SK-N-SH (cell line): ENCODE results near the gene CDH4. TPM values are rescaled to one million over a fixed set of nuclear protein-coding genes. Genes with fewer than 3 reads are reported as not detected.

ENCODE experiments used
- CTCF ChIA-PET: fragments of 300-600, 350-600 bp; formaldehyde crosslinking; extraction: SDS; loops from one replicate; lab custom pipeline; 2021; lab: Yijun Ruan, JAX
- POLR2A ChIA-PET: fragments of 350-600 bp; sonication (Branson Sonifier 250); formaldehyde crosslinking; extraction: SDS; loops from one replicate; lab custom pipeline; 2020; ENCODE audit warnings: antibody characterized with exemption, inconsistent platforms; lab: Yijun Ruan, JAX
- DNase-seq: peaks from one replicate; pipeline ENCODE4 v3.0.0; 2012
- H2AFZ ChIP-seq: fragments of 200-600 bp; sonication (generic); 2 replicates; pipeline ENCODE4 v1.8.1; 2016; ENCODE audit warnings: antibody characterized with exemption, mild to moderate bottlenecking, low read depth
- H3F3A ChIP-seq: fragments of 200-600 bp; sonication (generic); replicated peaks from 2 replicates; pipeline ENCODE3; 2016; ENCODE audit warnings: antibody characterized with exemption, mild to moderate bottlenecking; ENCODE audit not compliant: insufficient read depth
- H3K27ac ChIP-seq, 2 experiments: fragments of 200-500 bp in 1 of 2; fragments of 200-600 bp in 1 of 2; sonication (Bioruptor generic) in 1 of 2; sonication (generic), shearing (Covaris generic) in 1 of 2; 2 replicates each; pipeline versions ENCODE4 v1.5.1 to v1.6.1; 2014 to 2016; ENCODE audit warnings: low read depth in 2 of 2, inconsistent platforms in 1 of 2, low read length in 1 of 2, mild to moderate bottlenecking in 1 of 2, mixed read lengths in 1 of 2
- H3K27me3 ChIP-seq: fragments of 200-600 bp; sonication (generic), shearing (Covaris generic); 2 replicates; pipeline ENCODE4 v1.6.1; 2016; ENCODE audit warnings: mixed run types; ENCODE audit not compliant: insufficient read depth
- H3K36me3 ChIP-seq, 2 experiments: fragments of 200-500 bp in 1 of 2; fragments of 200-600 bp in 1 of 2; sonication (Bioruptor generic) in 1 of 2; sonication (generic) in 1 of 2; replicated peaks in 1 of 2; 2 replicates each; pipeline versions ENCODE3 to v1.5.1; 2014 to 2016; ENCODE audit warnings: low read length in 1 of 2, mild to moderate bottlenecking in 1 of 2; ENCODE audit not compliant: insufficient read depth in 2 of 2, control insufficient read depth in 1 of 2
- H3K4me1 ChIP-seq, 2 experiments: fragments of 200-500 bp in 1 of 2; fragments of 200-600 bp in 1 of 2; sonication (Bioruptor generic) in 1 of 2; sonication (generic), shearing (Covaris generic) in 1 of 2; 2 replicates each; pipeline versions ENCODE4 v1.5.1 to v1.6.1; 2014 to 2016; ENCODE audit warnings: low read depth in 1 of 2, low read length in 1 of 2, mixed run types in 1 of 2; ENCODE audit not compliant: insufficient read depth in 2 of 2, control insufficient read depth in 1 of 2
- H3K4me2 ChIP-seq: fragments of 200-600 bp; sonication (generic), shearing (Covaris generic); 2 replicates; pipeline ENCODE4 v1.6.1; 2017; ENCODE audit warnings: mixed run types
- H3K4me3 ChIP-seq, 2 experiments: fragments of 200-500 bp in 1 of 2; fragments of 200-600 bp in 1 of 2; sonication (Bioruptor generic) in 1 of 2; sonication (generic), shearing (Covaris generic) in 1 of 2; 2 replicates each; pipeline versions ENCODE4 v1.5.1 to v1.8.1; 2014 to 2016; ENCODE audit warnings: low read depth in 2 of 2, inconsistent platforms in 1 of 2, low read length in 1 of 2, mild to moderate bottlenecking in 1 of 2, mixed read lengths in 1 of 2, moderate library complexity in 1 of 2
- H3K79me2 ChIP-seq: fragments of 200-600 bp; sonication (generic); 2 replicates; pipeline ENCODE4 v1.8.1; 2017; ENCODE audit warnings: mild to moderate bottlenecking; ENCODE audit not compliant: insufficient read depth
- H3K9ac ChIP-seq: fragments of 200-600 bp; sonication (generic); 2 replicates; pipeline ENCODE4 v1.6.1; 2017; ENCODE audit warnings: mixed run types
- H3K9me2 ChIP-seq: fragments of 200-600 bp; sonication (generic); 2 replicates; pipeline ENCODE4 v1.6.1; 2017; ENCODE audit warnings: mixed run types
- H3K9me3 ChIP-seq: fragments of 200-600 bp; sonication (generic); 2 replicates; pipeline ENCODE4 v1.6.1; 2017; ENCODE audit warnings: mixed run types, mild to moderate bottlenecking, moderate library complexity
- H4K20me1 ChIP-seq: fragments of 200-600 bp; sonication (generic); 2 replicates; pipeline ENCODE4 v1.6.1; 2017; ENCODE audit warnings: mild to moderate bottlenecking, mixed run types; ENCODE audit not compliant: insufficient read depth
- FOXM1 ChIP-seq: IDR thresholded peaks from 2 replicates; pipeline ENCODE4 v1.4.0; 2012; ENCODE audit warnings: low read depth, mild to moderate bottlenecking
- GABPA ChIP-seq: IDR thresholded peaks from 2 replicates; pipeline ENCODE4 v1.4.0; 2012; ENCODE audit warnings: low read depth, mild to moderate bottlenecking
- JUND ChIP-seq: IDR thresholded peaks from 2 replicates; pipeline ENCODE4 v1.4.0; 2012
- MEF2A ChIP-seq: IDR thresholded peaks from 2 replicates; pipeline ENCODE4 v1.4.0; 2012; ENCODE audit warnings: low read depth, borderline replicate concordance
- POLR2AphosphoS5 ChIP-seq: IDR thresholded peaks from 2 replicates; pipeline ENCODE4 v1.6.1; 2012; ENCODE audit warnings: low read depth, low read length
- TAF1 ChIP-seq: IDR thresholded peaks from 2 replicates; pipeline ENCODE4 v1.6.1; 2012; ENCODE audit warnings: low read depth, mild to moderate bottlenecking, low read length, moderate library complexity, borderline replicate concordance
- YY1 ChIP-seq: IDR thresholded peaks from 2 replicates; pipeline ENCODE4 v1.4.0; 2012; ENCODE audit warnings: low read depth, mild to moderate bottlenecking
- WGBS: methylation state at CpG from one replicate; pipeline ENCODE4 v1.1.6; 2017; ENCODE audit warnings: low lambda C conversion rate; 5-methylcytosine and 5-hydroxymethylcytosine counted together
- polyA plus RNA-seq, 3 experiments: library from polyadenylated mRNA; depleted of rRNA; stranded (reverse); fragments of >200 nt; gene quantifications; 2 replicates each; pipeline ENCODE4 v1.2.3, GENCODE V29; 2012
- TF ChIP-seq, protein P1 (sequence below): fragments of 200-600 bp; sonication (generic); IDR thresholded peaks from 2 replicates; pipeline ENCODE4 v1.6.1; 2017; ENCODE audit warnings: antibody characterized with exemption, mild to moderate bottlenecking, moderate library complexity
- TF ChIP-seq, protein P2 (sequence below): IDR thresholded peaks from 2 replicates; pipeline ENCODE4 v1.4.0; 2012; ENCODE audit warnings: low read depth
- TF ChIP-seq, protein P3 (sequence below): IDR thresholded peaks from 2 replicates; pipeline ENCODE4 v1.6.1; 2012; ENCODE audit warnings: mild to moderate bottlenecking, low read depth, low read length, moderate library complexity

CDH4 gene
- polyA plus RNA-seq, 1 of the 3 experiments (the other 2 are of a cell fraction), result not detected

DNA sequence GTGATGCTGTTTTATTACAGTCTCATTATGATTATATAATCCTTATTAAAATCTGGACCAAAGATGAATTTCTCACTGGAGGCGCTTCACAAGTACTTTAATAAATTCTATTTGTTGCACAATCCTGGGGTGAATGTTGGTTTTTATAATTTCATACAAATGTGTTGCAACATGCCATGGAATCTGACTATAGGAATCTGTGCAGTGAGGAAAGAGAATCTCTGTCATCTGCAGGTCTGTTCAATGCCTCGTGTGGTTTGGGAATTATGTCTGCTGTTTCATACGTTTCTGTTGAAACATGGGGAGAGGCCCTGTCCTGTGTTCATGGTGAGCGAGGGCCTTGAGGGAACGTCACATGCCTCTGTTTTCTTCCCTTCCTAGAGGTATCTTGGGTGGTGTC, 277.3 kb downstream of the CDH4 start:
- no peak overlapping the region for H3K9ac ChIP-seq

More for the DNA sequence above, 277.3 kb downstream of the CDH4 start:
- no peaks in the 10 kb centered on the region for H4K20me1 ChIP-seq
- DNase-seq, result no peak
- H2AFZ ChIP-seq, result no peak overlapping the region
- no peak overlapping the region for H3K4me3 ChIP-seq
- H3K9me2 ChIP-seq, result no peaks in the 10 kb centered on the region
- ChIA-PET CTCF (interaction anchor here (2.4 kb wide), 1 partner anchor 11 kb away, joined by 7 read pairs; no protein-coding TSS in a partner anchor), POLR2A (no interaction called here)
- 30% methylated on average over 5 of the region's 5 CpGs for WGBS
- H3K79me2 ChIP-seq, result no peaks in the 10 kb centered on the region
- no peaks in the 10 kb centered on the region for H3K36me3 ChIP-seq
- no peaks in the 10 kb centered on the region for H3K4me1 ChIP-seq
- TF ChIP-seq, protein P1, sequence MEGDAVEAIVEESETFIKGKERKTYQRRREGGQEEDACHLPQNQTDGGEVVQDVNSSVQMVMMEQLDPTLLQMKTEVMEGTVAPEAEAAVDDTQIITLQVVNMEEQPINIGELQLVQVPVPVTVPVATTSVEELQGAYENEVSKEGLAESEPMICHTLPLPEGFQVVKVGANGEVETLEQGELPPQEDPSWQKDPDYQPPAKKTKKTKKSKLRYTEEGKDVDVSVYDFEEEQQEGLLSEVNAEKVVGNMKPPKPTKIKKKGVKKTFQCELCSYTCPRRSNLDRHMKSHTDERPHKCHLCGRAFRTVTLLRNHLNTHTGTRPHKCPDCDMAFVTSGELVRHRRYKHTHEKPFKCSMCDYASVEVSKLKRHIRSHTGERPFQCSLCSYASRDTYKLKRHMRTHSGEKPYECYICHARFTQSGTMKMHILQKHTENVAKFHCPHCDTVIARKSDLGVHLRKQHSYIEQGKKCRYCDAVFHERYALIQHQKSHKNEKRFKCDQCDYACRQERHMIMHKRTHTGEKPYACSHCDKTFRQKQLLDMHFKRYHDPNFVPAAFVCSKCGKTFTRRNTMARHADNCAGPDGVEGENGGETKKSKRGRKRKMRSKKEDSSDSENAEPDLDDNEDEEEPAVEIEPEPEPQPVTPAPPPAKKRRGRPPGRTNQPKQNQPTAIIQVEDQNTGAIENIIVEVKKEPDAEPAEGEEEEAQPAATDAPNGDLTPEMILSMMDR, result no peak
- no peak for TF ChIP-seq GABPA
- no peak for TF ChIP-seq YY1
- TF ChIP-seq, protein P2, sequence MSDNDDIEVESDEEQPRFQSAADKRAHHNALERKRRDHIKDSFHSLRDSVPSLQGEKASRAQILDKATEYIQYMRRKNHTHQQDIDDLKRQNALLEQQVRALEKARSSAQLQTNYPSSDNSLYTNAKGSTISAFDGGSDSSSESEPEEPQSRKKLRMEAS, result no peak
- TF ChIP-seq POLR2AphosphoS5, result no peak
- TF ChIP-seq, protein P3, sequence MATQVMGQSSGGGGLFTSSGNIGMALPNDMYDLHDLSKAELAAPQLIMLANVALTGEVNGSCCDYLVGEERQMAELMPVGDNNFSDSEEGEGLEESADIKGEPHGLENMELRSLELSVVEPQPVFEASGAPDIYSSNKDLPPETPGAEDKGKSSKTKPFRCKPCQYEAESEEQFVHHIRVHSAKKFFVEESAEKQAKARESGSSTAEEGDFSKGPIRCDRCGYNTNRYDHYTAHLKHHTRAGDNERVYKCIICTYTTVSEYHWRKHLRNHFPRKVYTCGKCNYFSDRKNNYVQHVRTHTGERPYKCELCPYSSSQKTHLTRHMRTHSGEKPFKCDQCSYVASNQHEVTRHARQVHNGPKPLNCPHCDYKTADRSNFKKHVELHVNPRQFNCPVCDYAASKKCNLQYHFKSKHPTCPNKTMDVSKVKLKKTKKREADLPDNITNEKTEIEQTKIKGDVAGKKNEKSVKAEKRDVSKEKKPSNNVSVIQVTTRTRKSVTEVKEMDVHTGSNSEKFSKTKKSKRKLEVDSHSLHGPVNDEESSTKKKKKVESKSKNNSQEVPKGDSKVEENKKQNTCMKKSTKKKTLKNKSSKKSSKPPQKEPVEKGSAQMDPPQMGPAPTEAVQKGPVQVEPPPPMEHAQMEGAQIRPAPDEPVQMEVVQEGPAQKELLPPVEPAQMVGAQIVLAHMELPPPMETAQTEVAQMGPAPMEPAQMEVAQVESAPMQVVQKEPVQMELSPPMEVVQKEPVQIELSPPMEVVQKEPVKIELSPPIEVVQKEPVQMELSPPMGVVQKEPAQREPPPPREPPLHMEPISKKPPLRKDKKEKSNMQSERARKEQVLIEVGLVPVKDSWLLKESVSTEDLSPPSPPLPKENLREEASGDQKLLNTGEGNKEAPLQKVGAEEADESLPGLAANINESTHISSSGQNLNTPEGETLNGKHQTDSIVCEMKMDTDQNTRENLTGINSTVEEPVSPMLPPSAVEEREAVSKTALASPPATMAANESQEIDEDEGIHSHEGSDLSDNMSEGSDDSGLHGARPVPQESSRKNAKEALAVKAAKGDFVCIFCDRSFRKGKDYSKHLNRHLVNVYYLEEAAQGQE, result no peak
- TF ChIP-seq TAF1, result no peak
- TF ChIP-seq FOXM1, result no peak
- no peak for TF ChIP-seq JUND
- no peak for TF ChIP-seq MEF2A
- H3K27ac ChIP-seq, result no peak overlapping the region
- no peaks in the 10 kb centered on the region for H3K27me3 ChIP-seq
- H3K9me3 ChIP-seq, result no peaks in the 10 kb centered on the region
- H3K4me2 ChIP-seq, result no peak overlapping the region
- no peaks in the 10 kb centered on the region for H3F3A ChIP-seq
